Fibroblast of upper back skin (primary cell): ENCODE data around the gene CELF4.

Source experiments
- DNase-seq: peaks from one replicate; pipeline ENCODE4 v3.0.0-alpha.2; 2013

Gene CELF4

GRCh38 chr18:37458697-37459096 lies 106.9 kb downstream of the CELF4 start:
- DNase-seq = no peak

DNA sequence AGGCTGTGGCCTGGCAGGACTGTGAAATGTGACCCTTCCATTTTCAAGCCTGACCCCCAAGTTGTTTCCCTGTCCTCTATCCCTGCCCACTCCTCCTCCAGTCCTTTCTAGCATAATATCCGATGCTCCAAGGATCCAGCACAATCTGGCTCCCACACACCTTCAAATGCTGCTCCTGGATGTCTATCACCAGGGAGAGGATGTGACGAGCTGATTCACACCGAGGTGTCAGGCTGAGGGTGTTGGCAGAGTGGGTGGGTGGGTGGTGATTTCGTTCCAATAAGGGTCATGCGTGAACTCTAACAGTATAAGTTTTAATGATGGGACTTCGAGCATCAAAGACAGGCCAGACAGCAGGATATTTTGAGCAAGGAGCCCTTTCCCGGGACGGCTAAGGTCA lies 107.8 kb downstream of the CELF4 start:
- no peak for DNase-seq

- DNase-seq = no peak
Observed at GRCh38 chr18:37457341-37457740, 108.3 kb downstream of the CELF4 start.

DNA sequence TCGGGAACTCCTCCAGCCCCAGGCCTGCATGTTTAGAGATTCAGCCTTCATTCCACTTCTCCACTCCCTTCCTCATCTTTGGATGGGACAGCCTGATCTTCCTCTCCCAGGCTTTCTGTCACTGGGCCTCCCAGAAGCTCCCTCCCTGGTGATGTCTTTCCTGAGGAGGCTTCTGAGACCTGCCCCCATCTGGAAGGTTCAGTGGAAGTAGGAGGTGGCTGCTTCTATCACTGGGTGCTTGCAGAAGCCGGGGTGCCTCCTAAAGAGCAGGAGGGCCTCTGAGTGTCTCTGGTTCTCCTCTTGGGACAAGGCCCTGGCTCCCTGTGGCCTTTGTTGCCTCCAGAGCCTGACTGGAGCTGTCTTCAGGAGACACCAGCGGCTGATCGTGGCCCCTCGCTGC lies 108.7 kb downstream of the CELF4 start:
- no peak for DNase-seq

DNA sequence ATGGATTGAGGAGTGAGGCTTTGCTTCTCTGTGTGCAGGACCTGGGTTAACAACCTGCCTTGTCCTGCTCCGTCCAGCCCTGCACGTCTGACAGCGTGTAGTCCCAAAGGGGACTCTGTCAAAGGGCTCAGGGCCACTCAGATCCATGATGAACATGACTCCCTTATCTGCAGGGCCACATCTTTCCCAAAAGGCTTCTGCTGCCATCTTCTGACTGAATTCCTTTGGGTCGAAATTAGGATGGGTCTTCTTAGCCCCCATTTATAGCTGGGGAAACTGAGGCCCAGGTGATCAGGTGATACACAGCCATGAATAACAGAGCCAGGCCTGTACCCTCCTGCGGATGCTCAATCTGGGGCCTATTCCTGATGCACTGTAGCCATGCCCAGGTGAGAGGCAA lies 109.2 kb downstream of the CELF4 start:
- DNase-seq = no peak

GRCh38 chr18:37453752-37454151 lies 111.8 kb downstream of the CELF4 start:
- DNase-seq = no peak

GRCh38 chr18:37452682-37453385 lies 112.8 kb downstream of the CELF4 start:
- peak; percentile 43 for DNase-seq

DNA sequence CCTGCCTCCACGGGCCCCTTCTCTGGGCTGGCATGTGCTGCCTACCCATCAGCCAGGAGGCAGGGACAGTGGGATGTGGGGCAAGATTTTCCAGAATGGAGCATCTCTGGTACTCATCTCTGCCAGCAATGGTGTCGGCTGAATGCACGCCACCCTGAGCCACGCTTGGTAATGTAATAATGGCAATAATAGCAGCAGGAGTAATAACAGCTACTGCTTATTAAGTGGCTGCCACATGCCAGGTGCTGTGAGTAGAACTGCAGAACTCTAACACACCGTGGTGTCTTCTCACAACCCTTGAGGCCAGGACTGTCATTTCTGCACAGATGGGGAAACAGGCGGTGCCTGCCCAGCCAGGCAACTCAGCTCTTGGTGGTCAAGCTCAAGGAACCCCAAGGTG lies 113.6 kb downstream of the CELF4 start:
- DNase-seq = no peak

DNA sequence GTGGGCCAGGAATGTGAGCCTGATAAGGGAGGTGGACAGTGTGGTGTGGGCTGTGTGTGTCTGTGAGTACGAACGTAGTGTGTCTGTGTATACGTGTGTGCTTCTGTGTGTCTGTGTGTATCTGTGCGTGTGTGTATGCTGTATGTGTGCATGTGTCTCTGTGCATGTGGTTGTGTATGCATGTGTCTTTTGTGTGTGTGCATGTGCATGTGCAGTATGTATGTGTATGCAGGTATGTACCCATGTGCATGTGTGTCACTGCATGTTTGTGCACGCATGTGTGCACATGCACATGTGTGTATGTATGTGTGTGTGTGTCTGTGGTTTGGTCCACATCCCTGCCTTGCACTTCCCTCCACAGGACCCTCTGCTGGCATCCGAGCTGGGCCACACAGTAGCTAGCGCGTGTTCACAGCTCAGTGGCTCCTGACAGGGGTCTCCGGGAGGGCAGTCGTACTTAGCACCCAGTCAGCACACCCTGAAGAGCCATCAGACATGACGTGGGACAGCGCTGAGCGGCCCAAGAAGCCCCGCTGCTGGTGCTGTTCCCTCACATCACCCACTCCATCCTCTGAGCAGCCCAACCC lies 114.3 kb downstream of the CELF4 start:
- DNase-seq = no peak

- peak; percentile 25 for DNase-seq
Observed at GRCh38 chr18:37450434-37451132, 115.0 kb downstream of the CELF4 start.

GRCh38 chr18:37449618-37450017 lies 116.0 kb downstream of the CELF4 start:
- no peak for DNase-seq

GRCh38 chr18:37448946-37449345 lies 116.7 kb downstream of the CELF4 start:
- no peak for DNase-seq

GRCh38 chr18:37447962-37448888 lies 117.4 kb downstream of the CELF4 start:
- DNase-seq = no peak

DNA sequence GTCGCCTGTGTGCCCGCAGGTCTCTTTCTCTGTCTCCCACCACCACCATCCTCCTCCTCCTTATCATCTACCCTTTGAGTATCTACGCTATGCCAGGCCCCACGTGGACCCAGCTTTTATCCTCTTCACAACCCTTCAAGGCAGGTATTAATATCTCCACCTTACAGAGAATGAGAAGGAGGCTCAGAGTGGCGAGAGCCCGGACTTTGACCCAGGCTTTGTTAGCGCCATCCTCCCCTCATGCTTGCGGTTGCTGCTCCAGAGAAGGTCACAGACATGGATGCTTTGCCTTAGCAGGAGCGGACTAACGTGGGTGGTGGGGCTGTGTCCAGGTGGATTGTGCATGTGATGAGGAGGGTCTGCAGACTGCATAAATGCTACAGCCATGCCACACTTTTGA lies 119.8 kb downstream of the CELF4 start:
- DNase-seq = no peak

- DNase-seq = no peak
Observed at GRCh38 chr18:37445368-37445767, 120.2 kb downstream of the CELF4 start.

- no peak for DNase-seq
Observed at GRCh38 chr18:37443325-37444055, 122.1 kb downstream of the CELF4 start.

GRCh38 chr18:37442477-37442876 lies 123.1 kb downstream of the CELF4 start:
- no peak for DNase-seq

- no peak for DNase-seq
Observed at GRCh38 chr18:37441821-37442220, 123.8 kb downstream of the CELF4 start.

GRCh38 chr18:37440206-37440605 lies 125.4 kb downstream of the CELF4 start:
- no peak for DNase-seq

DNA sequence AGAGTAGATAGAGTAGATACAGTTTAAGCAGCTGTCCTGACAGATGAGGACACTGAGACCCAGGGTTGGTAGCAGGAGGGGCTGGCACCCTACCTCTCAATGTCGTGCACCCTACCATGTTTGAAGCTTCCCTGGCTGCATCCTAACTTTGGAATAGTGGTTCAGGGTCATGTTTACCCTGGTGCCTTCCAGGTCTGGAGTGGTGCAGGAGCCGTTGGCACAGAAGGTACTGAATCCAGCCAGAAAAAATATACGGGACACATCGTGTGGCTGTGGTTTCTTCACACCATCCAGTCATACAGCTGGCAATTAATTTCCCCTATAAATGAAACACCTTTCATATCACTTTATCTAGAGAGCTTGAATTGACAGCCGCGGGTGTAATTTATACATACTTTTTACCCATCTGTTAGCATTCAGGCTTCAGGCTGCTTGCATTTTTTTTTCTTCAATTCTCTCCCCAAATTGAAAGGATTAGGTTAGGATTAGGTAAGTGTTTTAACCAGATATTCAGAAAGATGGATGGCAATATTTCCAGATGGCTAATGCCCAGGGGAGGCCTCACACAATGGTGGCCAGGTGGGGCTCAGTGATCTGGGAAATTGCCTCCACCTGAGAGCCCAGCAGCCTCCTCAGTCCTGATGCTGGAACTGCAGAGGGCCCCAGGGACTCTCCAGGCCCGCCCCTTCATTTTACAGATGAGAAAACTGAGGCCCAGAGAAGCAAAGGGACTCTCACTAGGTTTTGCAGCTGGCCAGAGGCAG lies 127.0 kb downstream of the CELF4 start:
- no peak for DNase-seq

DNA sequence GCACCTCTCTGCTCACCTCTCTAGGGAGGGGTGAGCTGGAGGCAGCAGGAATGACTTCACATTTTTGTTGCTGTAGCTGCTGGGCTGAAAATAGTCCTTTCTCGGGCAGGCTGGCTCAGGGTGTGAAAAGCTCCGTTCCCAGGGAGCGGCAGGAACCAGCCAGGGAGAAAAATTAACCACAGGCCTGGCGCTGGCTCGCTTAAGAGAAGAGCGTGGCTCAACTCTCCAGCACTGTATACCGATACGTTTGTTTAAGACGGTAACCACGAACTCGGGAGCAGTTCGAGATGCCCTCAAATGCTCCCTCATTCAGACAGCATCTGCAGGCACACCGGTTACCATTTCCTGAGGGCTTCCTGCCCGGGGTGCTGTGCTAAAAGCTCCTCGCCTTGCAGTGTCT lies 129.6 kb downstream of the CELF4 start:
- DNase-seq = no peak
